Measurements from ENCODE around the gene KRT36.

DNA sequence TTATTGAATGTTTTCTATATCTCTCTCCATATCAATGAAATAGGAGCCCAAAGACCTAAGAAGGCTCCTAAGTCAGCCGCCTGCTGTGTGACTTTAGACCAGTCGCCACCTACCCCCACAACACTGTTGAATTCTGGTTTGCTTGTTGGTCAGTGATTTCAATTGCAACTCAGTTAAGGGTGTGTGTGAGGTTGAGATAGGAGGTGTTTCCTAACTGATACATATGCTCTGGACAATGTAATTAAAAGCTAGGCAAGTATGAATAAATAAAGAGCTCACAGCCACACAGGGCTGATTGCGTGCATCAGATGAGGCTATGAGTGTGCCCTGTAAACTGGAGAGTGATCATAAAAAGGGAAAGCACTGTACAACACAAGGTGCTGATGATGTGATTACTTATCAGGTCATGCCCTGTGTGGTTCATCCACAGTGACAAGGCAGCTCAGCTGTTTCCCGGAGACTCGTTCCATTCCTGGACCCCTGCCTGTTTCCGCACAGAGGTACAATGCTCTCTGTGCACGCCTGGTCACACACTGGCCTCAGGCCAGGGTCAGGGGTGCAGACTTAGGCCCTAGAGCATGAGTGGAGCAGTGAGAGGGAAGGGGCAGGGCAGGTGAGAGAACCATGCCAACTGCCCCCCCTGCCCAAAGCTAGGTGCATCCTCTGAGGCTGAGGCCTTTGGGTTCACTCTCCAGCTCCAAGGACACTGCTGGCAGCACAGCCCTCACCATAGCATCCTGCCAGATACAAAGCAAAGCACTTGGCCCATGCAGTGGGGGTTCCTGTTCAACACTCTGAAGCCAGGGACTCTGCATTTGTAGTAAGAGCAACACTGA is 5.5 kb downstream of the KRT36 start:
- TF ChIP-seq, protein P1, sequence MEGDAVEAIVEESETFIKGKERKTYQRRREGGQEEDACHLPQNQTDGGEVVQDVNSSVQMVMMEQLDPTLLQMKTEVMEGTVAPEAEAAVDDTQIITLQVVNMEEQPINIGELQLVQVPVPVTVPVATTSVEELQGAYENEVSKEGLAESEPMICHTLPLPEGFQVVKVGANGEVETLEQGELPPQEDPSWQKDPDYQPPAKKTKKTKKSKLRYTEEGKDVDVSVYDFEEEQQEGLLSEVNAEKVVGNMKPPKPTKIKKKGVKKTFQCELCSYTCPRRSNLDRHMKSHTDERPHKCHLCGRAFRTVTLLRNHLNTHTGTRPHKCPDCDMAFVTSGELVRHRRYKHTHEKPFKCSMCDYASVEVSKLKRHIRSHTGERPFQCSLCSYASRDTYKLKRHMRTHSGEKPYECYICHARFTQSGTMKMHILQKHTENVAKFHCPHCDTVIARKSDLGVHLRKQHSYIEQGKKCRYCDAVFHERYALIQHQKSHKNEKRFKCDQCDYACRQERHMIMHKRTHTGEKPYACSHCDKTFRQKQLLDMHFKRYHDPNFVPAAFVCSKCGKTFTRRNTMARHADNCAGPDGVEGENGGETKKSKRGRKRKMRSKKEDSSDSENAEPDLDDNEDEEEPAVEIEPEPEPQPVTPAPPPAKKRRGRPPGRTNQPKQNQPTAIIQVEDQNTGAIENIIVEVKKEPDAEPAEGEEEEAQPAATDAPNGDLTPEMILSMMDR (IDR thresholded peaks at IDR 0.05), result no peak
- no peak for TF ChIP-seq POLR2A (IDR thresholded peaks at IDR 0.05)

Data from Peyer's patch (tissue), 4 donors.